A549 (cell line): Measurements from ENCODE around the gene KCTD5.

ENCODE experiments used
- CTCF ChIP-seq: fragments of >200 bp; sonication (Bioruptor Twin); formaldehyde crosslinking; IDR thresholded peaks from 3 replicates; pipeline ENCODE4 v1.5.1; 2016
- ESRRA ChIP-seq: fragments of 150-350 bp; IDR thresholded peaks from 2 replicates; pipeline ENCODE4 v1.6.1; 2014; ENCODE audit warnings: mild to moderate bottlenecking, low read length, borderline replicate concordance
- HES2 ChIP-seq: fragments of >200 bp; sonication (Bioruptor Twin); formaldehyde crosslinking; IDR thresholded peaks from 2 replicates; pipeline ENCODE4 v1.6.1; 2016
- JUN ChIP-seq, 2 experiments: fragments of >200 bp; sonication (Bioruptor Twin); formaldehyde crosslinking; IDR thresholded peaks; 2 replicates in 1 of 2; 3 replicates in 1 of 2; pipeline ENCODE4 v1.6.1; 2016 to 2017
- KDM1A ChIP-seq: fragments of 200-600 bp; sonication (generic); IDR thresholded peaks from 2 replicates; pipeline ENCODE4 v1.6.1; 2016; ENCODE audit warnings: low read depth, mild to moderate bottlenecking
- MYC ChIP-seq: IDR thresholded peaks from 2 replicates; pipeline ENCODE4 v1.6.1; 2012; ENCODE audit warnings: mild to moderate bottlenecking, inconsistent platforms, low read length, improper control_type of control experiment, borderline replicate concordance
- NR3C1 ChIP-seq: fragments of >200 bp; sonication (Bioruptor Twin); formaldehyde crosslinking; IDR thresholded peaks from 3 replicates; pipeline ENCODE4 v1.6.1; 2017
- PHF8 ChIP-seq: fragments of 200-600 bp; sonication (generic); IDR thresholded peaks from 2 replicates; pipeline ENCODE4 v1.6.1; 2016; ENCODE audit warnings: low read depth, mild to moderate bottlenecking, antibody characterized with exemption, moderate library complexity, borderline replicate concordance
- POLR2A ChIP-seq: IDR thresholded peaks from 2 replicates; pipeline ENCODE4 v1.6.1; 2012; ENCODE audit warnings: mild to moderate bottlenecking, low read length
- POLR2AphosphoS2 ChIP-seq: conservative IDR thresholded peaks from 2 replicates; pipeline ENCODE4 v1.6.1; 2012; ENCODE audit warnings: low read length, improper control_type of control experiment, inconsistent platforms
- RCOR1 ChIP-seq: fragments of 150-350 bp; IDR thresholded peaks from 2 replicates; pipeline ENCODE4 v1.6.1; 2014; ENCODE audit warnings: antibody characterized with exemption, low read length, low read depth
- TFCP2L1 ChIP-seq: fragments of 250-450 bp; sonication (Bioruptor Pico); IDR thresholded peaks from 2 replicates; pipeline ENCODE4 v1.5.0; 2021; ENCODE audit warnings: mild to moderate bottlenecking

GRCh38 chr16:2756288-2757015 is 74.1 kb downstream of the KCTD5 start:
- TF ChIP-seq POLR2A (no peak), HES2 (no peak), CTCF (no peak), NR3C1 (no peak), TFCP2L1 (CRISPR knock-in tag) (no peak), MYC (no peak), KDM1A (no peak), POLR2AphosphoS2 (no peak), RCOR1 (no peak), JUN (IDR thresholded peaks at IDR 0.05) (no peak), PHF8 (no peak), ESRRA (no peak)
